IPS-NIHi11 (cell line): ENCODE measurements around the gene STK40.
A peak's percentile ranks its signal among the peaks of the same experiment; 100 is the strongest.

ENCODE experiments used
- DNase-seq: peaks from one replicate; pipeline ENCODE4 v3.0.0; 2012; ENCODE audit warnings: mixed read lengths, low spot score

The STK40 gene

GRCh38 chr1:36309397-36309796, 76.3 kb downstream of the STK40 start:
- DNase-seq: no peak

- DNase-seq: no peak
Observed at GRCh38 chr1:36307601-36308330, 78.0 kb downstream of the STK40 start.

- DNase-seq: peak; percentile 99
Observed at GRCh38 chr1:36306902-36307456, 78.7 kb downstream of the STK40 start.

GRCh38 chr1:36306210-36306901, 79.4 kb downstream of the STK40 start, which contains the start of gene SH3D21:
SH3D21 (plus strand) TSS chr1:36306368; CDS start chr1:36306421, 53 bp downstream.
- peak; percentile 86 for DNase-seq

- DNase-seq: no peak
Observed at GRCh38 chr1:36305915-36306209, 79.9 kb downstream of the STK40 start.

- no peak for DNase-seq
Observed at GRCh38 chr1:36304970-36305914, 80.5 kb downstream of the STK40 start.

GRCh38 chr1:36304521-36304920, 81.2 kb downstream of the STK40 start:
- no peak for DNase-seq

- DNase-seq: no peak
Observed at GRCh38 chr1:36303650-36304360, 81.9 kb downstream of the STK40 start.

GRCh38 chr1:36303244-36303643, 82.5 kb downstream of the STK40 start:
- no peak for DNase-seq

GRCh38 chr1:36301220-36301619, 84.5 kb downstream of the STK40 start:
- DNase-seq: no peak

- no peak for DNase-seq
Observed at GRCh38 chr1:36300526-36300925, 85.2 kb downstream of the STK40 start.

GRCh38 chr1:36298640-36299039, 87.1 kb downstream of the STK40 start:
- no peak for DNase-seq

GRCh38 chr1:36297062-36297461, 88.7 kb downstream of the STK40 start:
- DNase-seq: no peak

GRCh38 chr1:36295390-36295789, 90.3 kb downstream of the STK40 start:
- no peak for DNase-seq
